Neural cell (in vitro differentiated cells): Measurements from ENCODE around the gene GALNT4. TPM values are rescaled to one million over a fixed set of nuclear protein-coding genes. Genes with fewer than 3 reads are reported as not detected.

ENCODE experiments used
- H2AFZ ChIP-seq: fragments of 200-600, 300-800 bp; sonication (generic), shearing (Covaris generic); 2 replicates; pipeline ENCODE4 v1.6.0; 2014; ENCODE audit warnings: low read depth, mild to moderate bottlenecking, antibody characterized with exemption, low read length, moderate library complexity
- H3F3A ChIP-seq: fragments of 200-600 bp; shearing (Covaris generic); 2 replicates; pipeline ENCODE4 v1.6.1; 2016; ENCODE audit warnings: mild to moderate bottlenecking, moderate library complexity, mixed read lengths, antibody characterized with exemption, low read length; ENCODE audit not compliant: insufficient read depth, poor library complexity, severe bottlenecking
- H3K27ac ChIP-seq: fragments of 200-600, 300-800 bp; sonication (generic), shearing (Covaris generic); 2 replicates; pipeline ENCODE4 v1.5.1; 2014; ENCODE audit warnings: mild to moderate bottlenecking, low read length, moderate library complexity
- H3K27me3 ChIP-seq: fragments of 300-800, 200-600 bp; sonication (generic), shearing (Covaris generic); 2 replicates; pipeline ENCODE4 v1.6.0; 2014; ENCODE audit warnings: mild to moderate bottlenecking, low read depth, low read length, moderate library complexity; ENCODE audit not compliant: insufficient read depth
- H3K36me3 ChIP-seq: fragments of 300-800, 200-600 bp; sonication (generic), shearing (Covaris generic); 2 replicates; pipeline ENCODE4 v1.5.1; 2014; ENCODE audit warnings: mild to moderate bottlenecking, antibody characterized with exemption, low read length, moderate library complexity; ENCODE audit not compliant: insufficient read depth
- H3K4me2 ChIP-seq: fragments of 300-800, 200-600 bp; sonication (generic), shearing (Covaris generic); 2 replicates; pipeline ENCODE4 v1.6.0; 2014; ENCODE audit warnings: mild to moderate bottlenecking, low read length
- H3K4me3 ChIP-seq: fragments of 300-800, 200-600 bp; sonication (generic), shearing (Covaris generic); 2 replicates; pipeline ENCODE4 v1.5.1; 2014; ENCODE audit warnings: mild to moderate bottlenecking, low read length, moderate library complexity
- H3K79me2 ChIP-seq: fragments of 200-600 bp; shearing (Covaris generic); replicated peaks from 2 replicates; pipeline ENCODE4 v1.6.0; 2014; ENCODE audit warnings: mild to moderate bottlenecking, low read length, moderate library complexity; ENCODE audit not compliant: insufficient read depth
- H3K9ac ChIP-seq: fragments of 300-800, 200-600 bp; sonication (generic), shearing (Covaris generic); 2 replicates; pipeline ENCODE4 v1.6.1; 2016; ENCODE audit warnings: mild to moderate bottlenecking, low read length, mixed read lengths
- H3K9me2 ChIP-seq: fragments of 200-600 bp; shearing (Covaris generic); 2 replicates; pipeline ENCODE4 v1.6.1; 2016; ENCODE audit warnings: mild to moderate bottlenecking, low read length, mixed read lengths; ENCODE audit not compliant: insufficient read depth
- H3K9me3 ChIP-seq: fragments of 200-600, 300-800 bp; sonication (generic), shearing (Covaris generic); 2 replicates; pipeline ENCODE4 v1.6.1; 2016; ENCODE audit warnings: mild to moderate bottlenecking, mixed run types, low read length, moderate library complexity, mixed read lengths
- H4K20me1 ChIP-seq: fragments of 200-600 bp; shearing (Covaris generic); 2 replicates; pipeline ENCODE4 v1.6.1; 2016; ENCODE audit warnings: mild to moderate bottlenecking, mixed run types; ENCODE audit not compliant: insufficient read depth
- EP300 ChIP-seq: fragments of 450-650 bp; conservative IDR thresholded peaks from 2 replicates; pipeline ENCODE4 v1.6.1; 2014; ENCODE audit warnings: antibody characterized with exemption, mild to moderate bottlenecking, moderate library complexity; ENCODE audit not compliant: poor library complexity, severe bottlenecking
- EZH2 ChIP-seq: fragments of 200-600, 300-800 bp; shearing (Covaris generic), sonication (generic); IDR thresholded peaks from 2 replicates; pipeline ENCODE4 v1.6.1; 2014; ENCODE audit warnings: antibody characterized with exemption, low read length, borderline replicate concordance, mild to moderate bottlenecking; ENCODE audit not compliant: insufficient read depth, poor library complexity, severe bottlenecking
- MXI1 ChIP-seq: fragments of 450-650 bp; conservative IDR thresholded peaks from 2 replicates; pipeline ENCODE4 v1.6.1; 2014; ENCODE audit warnings: antibody characterized with exemption, mild to moderate bottlenecking; ENCODE audit not compliant: poor library complexity, severe bottlenecking
- POLR2AphosphoS5 ChIP-seq: IDR thresholded peaks from 2 replicates; pipeline ENCODE4 v1.6.1; 2012
- RAD21 ChIP-seq: fragments of 450-650 bp; conservative IDR thresholded peaks from 2 replicates; pipeline ENCODE4 v1.6.1; 2014; ENCODE audit warnings: antibody characterized with exemption, mild to moderate bottlenecking, moderate library complexity
- SMC3 ChIP-seq: fragments of 450-650 bp; conservative IDR thresholded peaks from 2 replicates; pipeline ENCODE4 v1.6.1; 2014; ENCODE audit warnings: antibody characterized with exemption, mild to moderate bottlenecking, moderate library complexity; ENCODE audit not compliant: poor library complexity
- TAF1 ChIP-seq: IDR thresholded peaks from 2 replicates; pipeline ENCODE4 v1.6.1; 2012; ENCODE audit warnings: low read depth
- polyA plus RNA-seq: library from polyadenylated mRNA; depleted of rRNA; stranded (reverse); fragments of >200 nt; gene quantifications from 2 replicates; pipeline ENCODE4 v1.2.3, GENCODE V29; 2014
- TF ChIP-seq, protein P1 (sequence below): IDR thresholded peaks from 2 replicates; pipeline ENCODE4 v1.6.1; 2012; ENCODE audit warnings: borderline replicate concordance
- TF ChIP-seq, protein P2 (sequence below): fragments of 450-650 bp; IDR thresholded peaks from 2 replicates; pipeline ENCODE4 v1.5.1; 2014; ENCODE audit warnings: antibody characterized with exemption, mild to moderate bottlenecking, moderate library complexity; ENCODE audit not compliant: poor library complexity, severe bottlenecking

GALNT4 gene
- polyA plus RNA-seq, 1 donor from 2014 or later = 0.78 TPM

DNA sequence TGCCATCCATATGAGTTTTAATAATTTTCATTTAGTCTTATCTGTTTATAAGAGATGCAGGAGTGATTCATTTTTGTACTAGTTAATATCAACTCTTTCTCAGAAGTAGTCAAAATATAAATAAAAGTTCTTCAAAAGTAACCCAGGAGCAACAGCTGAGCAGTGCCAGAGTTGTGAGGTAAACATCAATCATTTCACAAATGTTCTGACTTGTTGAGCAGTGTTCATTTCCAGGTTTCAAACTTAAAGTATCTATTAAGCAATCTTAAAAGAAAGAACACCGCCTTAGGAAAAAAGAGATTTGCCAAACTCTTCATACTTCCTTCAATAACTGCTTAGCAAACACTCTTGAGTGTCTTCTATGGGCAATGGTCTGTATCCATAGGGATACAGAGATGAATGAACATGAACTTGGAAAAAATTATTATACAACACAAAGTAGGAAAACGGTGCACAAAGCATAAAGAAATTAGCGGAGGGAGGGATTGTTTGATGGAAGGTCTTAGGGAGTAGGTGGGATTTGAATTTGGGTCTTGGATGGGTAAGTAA is 43.2 kb upstream of the GALNT4 start:
- Histone ChIP-seq H3K36me3 (no peaks in the 10 kb centered on the region), H3F3A (no peaks in the 10 kb centered on the region), H3K4me3 (no peak overlapping the region), H4K20me1 (no peaks in the 10 kb centered on the region), H3K9me3 (no peaks in the 10 kb centered on the region), H3K27ac (no peak overlapping the region), H3K9me2 (no peaks in the 10 kb centered on the region), H3K9ac (no peak overlapping the region), H3K27me3 (no peaks in the 10 kb centered on the region), H2AFZ (no peak overlapping the region), H3K4me2 (no peak overlapping the region), H3K79me2 (no peaks in the 10 kb centered on the region)
- TF ChIP-seq, protein P1, sequence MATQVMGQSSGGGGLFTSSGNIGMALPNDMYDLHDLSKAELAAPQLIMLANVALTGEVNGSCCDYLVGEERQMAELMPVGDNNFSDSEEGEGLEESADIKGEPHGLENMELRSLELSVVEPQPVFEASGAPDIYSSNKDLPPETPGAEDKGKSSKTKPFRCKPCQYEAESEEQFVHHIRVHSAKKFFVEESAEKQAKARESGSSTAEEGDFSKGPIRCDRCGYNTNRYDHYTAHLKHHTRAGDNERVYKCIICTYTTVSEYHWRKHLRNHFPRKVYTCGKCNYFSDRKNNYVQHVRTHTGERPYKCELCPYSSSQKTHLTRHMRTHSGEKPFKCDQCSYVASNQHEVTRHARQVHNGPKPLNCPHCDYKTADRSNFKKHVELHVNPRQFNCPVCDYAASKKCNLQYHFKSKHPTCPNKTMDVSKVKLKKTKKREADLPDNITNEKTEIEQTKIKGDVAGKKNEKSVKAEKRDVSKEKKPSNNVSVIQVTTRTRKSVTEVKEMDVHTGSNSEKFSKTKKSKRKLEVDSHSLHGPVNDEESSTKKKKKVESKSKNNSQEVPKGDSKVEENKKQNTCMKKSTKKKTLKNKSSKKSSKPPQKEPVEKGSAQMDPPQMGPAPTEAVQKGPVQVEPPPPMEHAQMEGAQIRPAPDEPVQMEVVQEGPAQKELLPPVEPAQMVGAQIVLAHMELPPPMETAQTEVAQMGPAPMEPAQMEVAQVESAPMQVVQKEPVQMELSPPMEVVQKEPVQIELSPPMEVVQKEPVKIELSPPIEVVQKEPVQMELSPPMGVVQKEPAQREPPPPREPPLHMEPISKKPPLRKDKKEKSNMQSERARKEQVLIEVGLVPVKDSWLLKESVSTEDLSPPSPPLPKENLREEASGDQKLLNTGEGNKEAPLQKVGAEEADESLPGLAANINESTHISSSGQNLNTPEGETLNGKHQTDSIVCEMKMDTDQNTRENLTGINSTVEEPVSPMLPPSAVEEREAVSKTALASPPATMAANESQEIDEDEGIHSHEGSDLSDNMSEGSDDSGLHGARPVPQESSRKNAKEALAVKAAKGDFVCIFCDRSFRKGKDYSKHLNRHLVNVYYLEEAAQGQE = no peak
- TF ChIP-seq EP300 (no peak), SMC3 (no peak), RAD21 (no peak), MXI1 (no peak), TAF1 (no peak), POLR2AphosphoS5 (no peak)

DNA sequence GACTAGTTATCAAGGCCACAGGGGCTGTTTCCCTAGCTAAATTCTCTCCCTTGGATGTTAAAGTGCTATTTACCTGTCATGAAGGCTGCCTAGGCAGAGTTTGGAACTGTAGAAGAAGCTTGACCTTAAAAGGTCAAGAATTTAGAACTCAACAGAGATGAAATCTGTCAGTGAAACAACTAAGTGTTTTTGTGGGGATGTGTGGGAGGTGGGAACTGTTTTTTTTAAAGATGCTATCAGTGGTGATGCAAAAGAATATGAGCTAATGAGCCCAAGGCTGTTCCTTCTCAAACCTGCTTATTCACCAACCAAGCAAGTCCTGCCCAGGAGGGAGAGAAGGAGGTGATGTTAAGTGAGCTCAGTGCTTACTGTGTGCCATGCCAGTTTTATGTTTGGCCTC is 42.0 kb upstream of the GALNT4 start:
- H3K9me2 ChIP-seq = no peaks in the 10 kb centered on the region
- no peak for TF ChIP-seq EP300
- TF ChIP-seq EZH2 = no peak
- TF ChIP-seq, protein P1 = no peak
- TF ChIP-seq SMC3 = no peak
- no peak for TF ChIP-seq MXI1
- TF ChIP-seq POLR2AphosphoS5 = no peak
- TF ChIP-seq, protein P2, sequence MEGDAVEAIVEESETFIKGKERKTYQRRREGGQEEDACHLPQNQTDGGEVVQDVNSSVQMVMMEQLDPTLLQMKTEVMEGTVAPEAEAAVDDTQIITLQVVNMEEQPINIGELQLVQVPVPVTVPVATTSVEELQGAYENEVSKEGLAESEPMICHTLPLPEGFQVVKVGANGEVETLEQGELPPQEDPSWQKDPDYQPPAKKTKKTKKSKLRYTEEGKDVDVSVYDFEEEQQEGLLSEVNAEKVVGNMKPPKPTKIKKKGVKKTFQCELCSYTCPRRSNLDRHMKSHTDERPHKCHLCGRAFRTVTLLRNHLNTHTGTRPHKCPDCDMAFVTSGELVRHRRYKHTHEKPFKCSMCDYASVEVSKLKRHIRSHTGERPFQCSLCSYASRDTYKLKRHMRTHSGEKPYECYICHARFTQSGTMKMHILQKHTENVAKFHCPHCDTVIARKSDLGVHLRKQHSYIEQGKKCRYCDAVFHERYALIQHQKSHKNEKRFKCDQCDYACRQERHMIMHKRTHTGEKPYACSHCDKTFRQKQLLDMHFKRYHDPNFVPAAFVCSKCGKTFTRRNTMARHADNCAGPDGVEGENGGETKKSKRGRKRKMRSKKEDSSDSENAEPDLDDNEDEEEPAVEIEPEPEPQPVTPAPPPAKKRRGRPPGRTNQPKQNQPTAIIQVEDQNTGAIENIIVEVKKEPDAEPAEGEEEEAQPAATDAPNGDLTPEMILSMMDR = no peak
- no peak for TF ChIP-seq RAD21
- no peak for TF ChIP-seq TAF1
- no peaks in the 10 kb centered on the region for H4K20me1 ChIP-seq
- H3K4me3 ChIP-seq = no peak overlapping the region
- no peaks in the 10 kb centered on the region for H3K79me2 ChIP-seq
- H3K36me3 ChIP-seq = no peaks in the 10 kb centered on the region
- no peak overlapping the region for H3K9ac ChIP-seq
- H3K27ac ChIP-seq = no peak overlapping the region
- H3K4me2 ChIP-seq = no peak overlapping the region
- H2AFZ ChIP-seq = no peak overlapping the region
- no peaks in the 10 kb centered on the region for H3F3A ChIP-seq
- H3K27me3 ChIP-seq = no peaks in the 10 kb centered on the region
- H3K9me3 ChIP-seq = no peaks in the 10 kb centered on the region
